Astrocyte of the spinal cord (primary cell): ENCODE measurements around the gene SPINK2.

Experiments used
- DNase-seq: peaks from one replicate; pipeline ENCODE4 v3.0.0; 2011; ENCODE audit warnings: low read depth, low spot score
- H3K4me3 ChIP-seq: 2 replicates; pipeline ENCODE4 v1.5.1; 2011; ENCODE audit warnings: low read depth, mild to moderate bottlenecking, low read length, moderate library complexity
- in situ Hi-C: cut with HindIII; loops from 2 replicates; pipeline ENCODE4 v1.10.0; 2017; ENCODE audit warnings: low sequenced_read_pairs
- TF ChIP-seq, protein P1 (sequence below): IDR thresholded peaks from 2 replicates; pipeline ENCODE4 v1.5.1; 2012; ENCODE audit warnings: low read depth, mild to moderate bottlenecking, low read length, inconsistent platforms

Gene SPINK2

DNA sequence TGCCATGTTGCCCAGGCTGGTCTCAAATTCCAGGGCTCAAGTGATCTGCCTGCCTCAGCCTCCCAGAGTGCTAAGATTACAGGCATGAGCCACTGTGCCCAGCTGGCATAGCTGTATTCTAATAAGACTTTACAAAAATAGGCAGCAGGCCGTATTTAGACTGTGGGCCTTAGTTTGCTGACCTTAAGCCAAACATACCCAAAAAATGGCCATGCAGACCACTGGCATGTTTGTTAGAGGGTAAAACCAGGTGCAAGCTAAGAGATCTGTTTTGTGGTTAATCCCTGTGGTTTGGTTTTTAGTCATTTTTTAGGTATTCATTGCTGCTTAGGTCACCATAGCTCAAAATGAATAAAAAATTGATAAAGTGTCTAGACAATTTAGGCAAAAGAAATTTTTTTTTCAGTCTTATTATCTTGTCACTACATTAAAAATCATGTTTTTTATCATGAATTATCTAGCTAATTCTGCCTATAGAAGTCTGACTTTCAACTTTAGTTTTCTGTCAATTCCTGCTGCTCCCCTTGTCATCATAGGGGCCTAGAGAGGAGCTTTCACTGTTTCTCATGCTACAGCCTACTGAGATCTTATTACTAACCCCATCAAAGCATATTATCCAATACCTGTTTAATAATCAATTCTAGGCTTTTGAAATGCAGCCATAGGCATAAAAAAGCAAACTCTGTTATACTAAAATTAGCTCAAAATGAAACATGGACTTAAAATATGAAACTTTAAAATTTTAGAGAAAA is 7.5 kb upstream of the SPINK2 start:
- in situ Hi-C loops: no loop called here
- peak; percentile 76 for DNase-seq
- TF ChIP-seq, protein P1, sequence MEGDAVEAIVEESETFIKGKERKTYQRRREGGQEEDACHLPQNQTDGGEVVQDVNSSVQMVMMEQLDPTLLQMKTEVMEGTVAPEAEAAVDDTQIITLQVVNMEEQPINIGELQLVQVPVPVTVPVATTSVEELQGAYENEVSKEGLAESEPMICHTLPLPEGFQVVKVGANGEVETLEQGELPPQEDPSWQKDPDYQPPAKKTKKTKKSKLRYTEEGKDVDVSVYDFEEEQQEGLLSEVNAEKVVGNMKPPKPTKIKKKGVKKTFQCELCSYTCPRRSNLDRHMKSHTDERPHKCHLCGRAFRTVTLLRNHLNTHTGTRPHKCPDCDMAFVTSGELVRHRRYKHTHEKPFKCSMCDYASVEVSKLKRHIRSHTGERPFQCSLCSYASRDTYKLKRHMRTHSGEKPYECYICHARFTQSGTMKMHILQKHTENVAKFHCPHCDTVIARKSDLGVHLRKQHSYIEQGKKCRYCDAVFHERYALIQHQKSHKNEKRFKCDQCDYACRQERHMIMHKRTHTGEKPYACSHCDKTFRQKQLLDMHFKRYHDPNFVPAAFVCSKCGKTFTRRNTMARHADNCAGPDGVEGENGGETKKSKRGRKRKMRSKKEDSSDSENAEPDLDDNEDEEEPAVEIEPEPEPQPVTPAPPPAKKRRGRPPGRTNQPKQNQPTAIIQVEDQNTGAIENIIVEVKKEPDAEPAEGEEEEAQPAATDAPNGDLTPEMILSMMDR: no peak
- no peak overlapping the region for H3K4me3 ChIP-seq

DNA sequence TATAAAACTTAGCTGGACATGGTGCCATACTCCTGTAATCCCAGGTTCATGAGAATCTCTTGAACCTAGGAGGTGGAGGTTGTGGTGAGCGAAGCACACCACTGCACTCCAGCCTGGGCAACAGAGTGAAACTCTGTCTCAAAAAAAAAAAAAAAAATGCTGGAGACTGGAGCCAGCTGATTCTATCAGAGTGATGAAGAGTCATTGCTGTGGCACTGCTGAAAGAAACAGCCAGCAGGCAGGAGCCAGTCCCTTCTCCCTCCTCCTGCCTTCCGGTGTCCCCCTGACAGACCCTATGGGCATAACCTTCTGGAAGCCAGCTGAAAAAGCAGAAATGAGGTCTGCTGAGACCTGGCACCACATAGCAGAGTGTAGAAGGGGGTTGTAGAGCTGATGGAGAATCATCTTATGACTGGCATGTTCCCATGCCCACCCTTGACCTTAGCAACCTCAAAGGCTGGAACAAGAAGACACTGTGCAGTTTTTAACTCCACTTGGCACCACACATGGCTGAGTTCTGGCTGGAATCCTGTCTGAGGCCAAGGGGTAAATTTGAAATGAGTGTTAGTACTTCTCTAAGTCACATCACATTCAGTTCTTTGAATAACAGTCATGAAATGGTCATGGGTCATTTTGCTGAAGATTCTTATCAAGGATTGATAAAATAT is 2.6 kb upstream of the SPINK2 start:
- no peak for DNase-seq
- no peak overlapping the region for H3K4me3 ChIP-seq
- in situ Hi-C loops: no loop called here
- TF ChIP-seq, protein P1: no peak

DNA sequence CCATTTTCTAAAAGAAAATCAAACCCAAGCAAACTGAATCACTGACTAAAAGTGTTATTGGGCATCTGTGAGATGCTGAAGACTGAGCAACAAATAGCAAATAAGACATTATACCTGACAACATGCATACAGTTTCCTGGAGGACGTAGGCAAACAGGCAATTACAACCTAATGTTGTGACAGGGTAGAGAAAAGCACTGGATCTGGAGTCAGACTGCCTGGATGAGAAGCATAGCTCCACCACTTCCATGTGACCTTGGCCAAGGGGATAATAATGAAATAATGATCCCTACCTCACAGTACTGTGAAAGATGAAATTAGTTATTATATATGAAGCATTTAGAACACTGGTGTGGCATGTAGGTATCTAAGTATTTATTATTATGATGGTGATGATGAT is 2.7 kb downstream of the SPINK2 start:
- TF ChIP-seq, protein P1: no peak
- no peak for DNase-seq
- no peak overlapping the region for H3K4me3 ChIP-seq
- in situ Hi-C loops: no loop called here

DNA sequence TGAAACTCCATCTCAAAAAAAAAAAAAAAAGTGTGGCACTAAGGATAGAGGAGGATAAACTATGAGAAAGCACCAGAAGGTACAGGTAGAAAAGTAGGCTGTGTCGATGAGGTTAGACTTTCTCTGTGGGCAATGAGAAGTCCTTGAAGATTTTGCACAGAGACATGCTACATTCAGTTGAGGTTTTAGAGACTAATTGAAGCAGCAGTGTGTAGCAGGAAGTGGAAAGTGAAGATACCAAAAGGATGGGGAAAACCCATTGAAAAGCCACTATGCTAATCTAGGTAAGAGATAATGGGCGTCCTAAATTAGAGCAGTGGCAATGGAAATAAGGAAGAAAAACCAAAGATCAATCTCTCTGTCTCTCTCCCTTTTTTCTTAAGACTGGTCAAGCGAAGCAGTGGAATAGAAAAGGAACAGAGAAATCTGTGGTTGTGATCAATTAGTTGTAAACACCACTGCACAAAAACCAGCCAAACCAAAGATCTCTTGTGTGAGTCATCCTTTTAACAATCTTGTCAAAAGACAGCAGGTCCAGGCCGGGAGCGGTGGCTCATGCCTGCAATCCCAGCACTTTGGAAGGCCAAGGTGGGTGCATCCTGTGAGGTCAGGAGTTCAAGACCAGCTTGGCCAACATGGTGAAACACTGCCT is 3.5 kb downstream of the SPINK2 start:
- no peak overlapping the region for H3K4me3 ChIP-seq
- TF ChIP-seq, protein P1: no peak
- in situ Hi-C loops: no loop called here
- no peak for DNase-seq

DNA sequence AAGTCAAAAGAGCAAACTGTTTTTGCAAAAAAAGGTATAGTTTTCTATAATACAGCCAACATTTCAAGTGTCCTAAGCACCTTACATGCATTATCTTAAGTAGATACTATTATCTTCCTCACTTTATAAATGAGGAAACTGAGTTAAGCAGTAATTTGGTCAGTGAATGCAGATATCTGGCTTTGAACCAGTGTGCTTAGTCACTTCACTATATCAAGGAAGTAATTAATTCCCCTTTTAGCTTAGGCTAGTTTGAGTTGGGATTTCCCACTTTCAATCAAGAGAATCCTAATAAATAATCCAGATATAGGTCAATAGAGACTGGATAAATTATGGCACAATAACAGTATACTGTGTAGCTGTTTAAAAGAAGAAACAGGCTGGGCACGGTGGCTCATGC is 14.8 kb downstream of the SPINK2 start:
- no peak for DNase-seq
- no peak overlapping the region for H3K4me3 ChIP-seq
- in situ Hi-C loops: no loop called here
- TF ChIP-seq, protein P1: no peak

DNA sequence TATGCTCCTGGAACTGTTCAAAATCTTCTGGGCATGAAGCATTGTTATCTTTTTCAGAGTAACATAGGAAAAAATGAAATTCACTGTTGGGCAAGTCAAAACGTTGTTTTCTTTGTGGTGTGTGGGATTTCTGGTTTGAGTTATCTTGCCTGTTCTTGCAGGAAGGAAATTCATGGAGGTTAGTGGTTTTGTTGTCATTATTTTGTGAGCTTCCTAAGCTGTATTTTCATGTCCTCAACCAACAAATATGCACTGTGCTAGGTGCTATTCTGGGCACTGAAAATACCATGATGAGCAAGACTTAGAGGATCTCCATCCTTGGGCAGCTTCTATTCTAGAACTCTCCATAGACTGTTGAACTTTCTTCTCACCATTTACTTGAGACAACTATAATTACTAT is 16.9 kb downstream of the SPINK2 start:
- in situ Hi-C loops: no loop called here
- H3K4me3 ChIP-seq: no peak overlapping the region
- TF ChIP-seq, protein P1: no peak
- peak; percentile 83 for DNase-seq
